ENCODE measurements around the gene FAM20A. TPM values are rescaled to one million over a fixed set of nuclear protein-coding genes. Genes with fewer than 3 reads are reported as not detected.

Gene FAM20A
- polyA plus RNA-seq, 1 donor (not counting 4 experiments of a cell fraction or from before 2014, with no cell fraction given), result not detected

GRCh38 chr17:68596411-68596945, 4.7 kb downstream of the FAM20A start:
- Histone ChIP-seq H3K4me2 (ENCODE audit: control insufficient read depth, extremely low read depth, insufficient read depth, low read depth, low read length) (no peak overlapping the region), H3K79me2 (ENCODE audit: control insufficient read depth, insufficient read depth, low read length) (no peaks in the 10 kb centered on the region), H2AFZ (ENCODE audit: control insufficient read depth, low read length) (no peak overlapping the region), H3K9ac (ENCODE audit: control insufficient read depth, extremely low read depth, insufficient read depth, low read length) (no peak overlapping the region), H3K9me3 (ENCODE audit: control insufficient read depth, low read depth, low read length) (no peaks in the 10 kb centered on the region), H3K4me1 (ENCODE audit: control insufficient read depth, extremely low read depth, insufficient read depth, low read length) (peaks cover under 1% of the 10 kb centered on the region), H3K9me1 (ENCODE audit: control insufficient read depth, extremely low read depth, insufficient read depth, low read length) (no peaks in the 10 kb centered on the region), H4K20me1 (ENCODE audit: control insufficient read depth, extremely low read depth, insufficient read depth, low read length) (no peaks in the 10 kb centered on the region), H3K36me3 (ENCODE audit: control insufficient read depth in 2 of 2, extremely low read depth in 1 of 2, insufficient read depth in 2 of 2, low read length in 2 of 2) (no peaks in the 10 kb centered on the region), H3K4me3 (ENCODE audit: control insufficient read depth in 2 of 3, extremely low read depth in 1 of 3, insufficient read depth in 2 of 3, low read depth in 1 of 3, low read length in 3 of 3) (no peak overlapping the region), H3K27ac (ENCODE audit: control insufficient read depth, insufficient read depth, low read length) (no peak overlapping the region), H3K27me3 (ENCODE audit: control insufficient read depth, extremely low read depth, insufficient read depth, low read length) (peaks cover 19% of the 10 kb centered on the region)
- TF ChIP-seq CTCF (optimal IDR thresholded peaks at IDR 0.05 in 1 of 3, IDR thresholded peaks at IDR 0.05 in 1 of 3, conservative IDR thresholded peaks at IDR 0.05 in 1 of 3; ENCODE audit: extremely low read depth in 1 of 3, insufficient read depth in 2 of 3, low read length in 3 of 3), result no peak
- TF ChIP-seq EZH2 (IDR thresholded peaks at IDR 0.05; ENCODE audit: low read length), result no peak
- dilution Hi-C loops (cut with MboI; ENCODE audit: extremely low pct_ligation_motif_present, low sequenced_read_pairs), result no loop called here
- no peak for FAIRE-seq
- no peak for DNase-seq (ENCODE audit: low read depth, low spot score)

- dilution Hi-C loops (cut with MboI; ENCODE audit: extremely low pct_ligation_motif_present, low sequenced_read_pairs), result no loop called here
- H3K9me3 ChIP-seq (ENCODE audit: control insufficient read depth, low read depth, low read length), result no peaks in the 10 kb centered on the region
- no peak for FAIRE-seq
- H4K20me1 ChIP-seq (ENCODE audit: control insufficient read depth, extremely low read depth, insufficient read depth, low read length), result no peaks in the 10 kb centered on the region
- no peak overlapping the region for H3K9ac ChIP-seq (ENCODE audit: control insufficient read depth, extremely low read depth, insufficient read depth, low read length)
- H3K4me3 ChIP-seq (ENCODE audit: control insufficient read depth in 2 of 3, extremely low read depth in 1 of 3, insufficient read depth in 2 of 3, low read depth in 1 of 3, low read length in 3 of 3), result no peak overlapping the region
- TF ChIP-seq CTCF (optimal IDR thresholded peaks at IDR 0.05 in 1 of 3, IDR thresholded peaks at IDR 0.05 in 1 of 3, conservative IDR thresholded peaks at IDR 0.05 in 1 of 3; ENCODE audit: extremely low read depth in 1 of 3, insufficient read depth in 2 of 3, low read length in 3 of 3) (no peak), EZH2 (IDR thresholded peaks at IDR 0.05; ENCODE audit: low read length) (no peak)
- no peak overlapping the region for H2AFZ ChIP-seq (ENCODE audit: control insufficient read depth, low read length)
- H3K4me1 ChIP-seq (ENCODE audit: control insufficient read depth, extremely low read depth, insufficient read depth, low read length), result no peaks in the 10 kb centered on the region
- H3K9me1 ChIP-seq (ENCODE audit: control insufficient read depth, extremely low read depth, insufficient read depth, low read length), result no peaks in the 10 kb centered on the region
- no peaks in the 10 kb centered on the region for H3K79me2 ChIP-seq (ENCODE audit: control insufficient read depth, insufficient read depth, low read length)
- no peak overlapping the region for H3K27ac ChIP-seq (ENCODE audit: control insufficient read depth, insufficient read depth, low read length)
- H3K36me3 ChIP-seq (ENCODE audit: control insufficient read depth in 2 of 2, extremely low read depth in 1 of 2, insufficient read depth in 2 of 2, low read length in 2 of 2), result no peaks in the 10 kb centered on the region
- H3K27me3 ChIP-seq (ENCODE audit: control insufficient read depth, extremely low read depth, insufficient read depth, low read length), result peaks cover 17% of the 10 kb centered on the region
- no peak for DNase-seq (ENCODE audit: low read depth, low spot score)
- no peak overlapping the region for H3K4me2 ChIP-seq (ENCODE audit: control insufficient read depth, extremely low read depth, insufficient read depth, low read depth, low read length)
These were observed 5.2 kb downstream of the FAM20A start for GRCh38 chr17:68595986-68596385.

Data from keratinocyte (primary cell).